ENCODE measurements around the gene EFCAB7.
"Not testable (repeated sequence)": the region's sequence is repeated elsewhere in the genome, so short reads cannot be mapped to it uniquely, and the experiment has no call there.

EFCAB7 gene

GRCh38 chr1:63574203-63574796 is 51.0 kb downstream of the EFCAB7 start:
- H3K4me1 ChIP-seq (ENCODE audit: control insufficient read depth, insufficient read depth, low read length, poor library complexity, severe bottlenecking); H3K9me3 ChIP-seq (ENCODE audit: control insufficient read depth, low read length); DNase-seq; H3K27me3 ChIP-seq (replicated peaks; ENCODE audit: control insufficient read depth, insufficient read depth, low read length, poor library complexity, severe bottlenecking); H3K36me3 ChIP-seq (ENCODE audit: control insufficient read depth, insufficient read depth, low read length); H3K4me3 ChIP-seq (ENCODE audit: insufficient read depth, low read depth, low read length, poor library complexity, severe bottlenecking); H3K27ac ChIP-seq (ENCODE audit: insufficient read depth, low read length, poor library complexity, severe bottlenecking): not testable (repeated sequence)

GRCh38 chr1:63575340-63575826 is 52.1 kb downstream of the EFCAB7 start:
- Histone ChIP-seq H3K9me3 (ENCODE audit: control insufficient read depth, low read length) (no peaks in the 10 kb centered on the region), H3K36me3 (ENCODE audit: control insufficient read depth, insufficient read depth, low read length) (no peaks in the 10 kb centered on the region), H3K4me3 (ENCODE audit: insufficient read depth, low read depth, low read length, poor library complexity, severe bottlenecking) (no peak overlapping the region), H3K27me3 (replicated peaks; ENCODE audit: control insufficient read depth, insufficient read depth, low read length, poor library complexity, severe bottlenecking) (no peaks in the 10 kb centered on the region), H3K4me1 (ENCODE audit: control insufficient read depth, insufficient read depth, low read length, poor library complexity, severe bottlenecking) (no peaks in the 10 kb centered on the region), H3K27ac (ENCODE audit: insufficient read depth, low read length, poor library complexity, severe bottlenecking) (no peak overlapping the region)
- no peak for DNase-seq

GRCh38 chr1:63586326-63586725 is 63.0 kb downstream of the EFCAB7 start:
- H3K36me3 ChIP-seq (ENCODE audit: control insufficient read depth, insufficient read depth, low read length); H3K9me3 ChIP-seq (ENCODE audit: control insufficient read depth, low read length); DNase-seq; H3K27me3 ChIP-seq (replicated peaks; ENCODE audit: control insufficient read depth, insufficient read depth, low read length, poor library complexity, severe bottlenecking); H3K27ac ChIP-seq (ENCODE audit: insufficient read depth, low read length, poor library complexity, severe bottlenecking); H3K4me1 ChIP-seq (ENCODE audit: control insufficient read depth, insufficient read depth, low read length, poor library complexity, severe bottlenecking); H3K4me3 ChIP-seq (ENCODE audit: insufficient read depth, low read depth, low read length, poor library complexity, severe bottlenecking): not testable (repeated sequence)

- Histone ChIP-seq H3K4me3 (ENCODE audit: insufficient read depth, low read depth, low read length, poor library complexity, severe bottlenecking) (no peak overlapping the region), H3K27me3 (replicated peaks; ENCODE audit: control insufficient read depth, insufficient read depth, low read length, poor library complexity, severe bottlenecking) (no peaks in the 10 kb centered on the region), H3K4me1 (ENCODE audit: control insufficient read depth, insufficient read depth, low read length, poor library complexity, severe bottlenecking) (no peaks in the 10 kb centered on the region), H3K36me3 (ENCODE audit: control insufficient read depth, insufficient read depth, low read length) (no peaks in the 10 kb centered on the region), H3K9me3 (ENCODE audit: control insufficient read depth, low read length) (no peaks in the 10 kb centered on the region), H3K27ac (ENCODE audit: insufficient read depth, low read length, poor library complexity, severe bottlenecking) (no peak overlapping the region)
- no peak for DNase-seq
These were observed 66.8 kb downstream of the EFCAB7 start for GRCh38 chr1:63590166-63590560.

- Histone ChIP-seq H3K4me3 (ENCODE audit: insufficient read depth, low read depth, low read length, poor library complexity, severe bottlenecking) (peak overlapping the region; percentile 97), H3K9me3 (ENCODE audit: control insufficient read depth, low read length) (no peaks in the 10 kb centered on the region), H3K36me3 (ENCODE audit: control insufficient read depth, insufficient read depth, low read length) (no peaks in the 10 kb centered on the region), H3K4me1 (ENCODE audit: control insufficient read depth, insufficient read depth, low read length, poor library complexity, severe bottlenecking) (no peaks in the 10 kb centered on the region), H3K27me3 (replicated peaks; ENCODE audit: control insufficient read depth, insufficient read depth, low read length, poor library complexity, severe bottlenecking) (no peaks in the 10 kb centered on the region), H3K27ac (ENCODE audit: insufficient read depth, low read length, poor library complexity, severe bottlenecking) (peak overlapping the region; percentile 87)
- no peak for DNase-seq
These were observed 69.4 kb downstream of the EFCAB7 start for GRCh38 chr1:63592536-63593302.

- DNase-seq, result peak; percentile 43 to 62 (median 59)
- Histone ChIP-seq H3K9me3 (ENCODE audit: control insufficient read depth, low read length) (no peaks in the 10 kb centered on the region), H3K36me3 (ENCODE audit: control insufficient read depth, insufficient read depth, low read length) (no peaks in the 10 kb centered on the region), H3K4me3 (ENCODE audit: insufficient read depth, low read depth, low read length, poor library complexity, severe bottlenecking) (peak within 1 kb of the TSS; percentile 97), H3K27ac (ENCODE audit: insufficient read depth, low read length, poor library complexity, severe bottlenecking) (peak within 1 kb of the TSS; percentile 87), H3K4me1 (ENCODE audit: control insufficient read depth, insufficient read depth, low read length, poor library complexity, severe bottlenecking) (no peaks in the 10 kb centered on the region), H3K27me3 (replicated peaks; ENCODE audit: control insufficient read depth, insufficient read depth, low read length, poor library complexity, severe bottlenecking) (no peaks in the 10 kb centered on the region)
These were observed 70.1 kb downstream of the EFCAB7 start, which contains the start of gene PGM1 for GRCh38 chr1:63593303-63593885. Gene PGM1 (plus strand): TSS chr1:63593411. CDS start chr1:63593489, 78 bp downstream.

- peak; percentile 53 to 71 (median 67) for DNase-seq
- H3K4me1 ChIP-seq (ENCODE audit: control insufficient read depth, insufficient read depth, low read length, poor library complexity, severe bottlenecking), result no peaks in the 10 kb centered on the region
These were observed 70.7 kb downstream of the EFCAB7 start for GRCh38 chr1:63593886-63594605.

GRCh38 chr1:63595435-63595834 is 72.1 kb downstream of the EFCAB7 start:
- no peak for DNase-seq
- no peak overlapping the region for H3K27ac ChIP-seq (ENCODE audit: insufficient read depth, low read length, poor library complexity, severe bottlenecking)
- H3K36me3 ChIP-seq (ENCODE audit: control insufficient read depth, insufficient read depth, low read length), result no peaks in the 10 kb centered on the region
- no peaks in the 10 kb centered on the region for H3K9me3 ChIP-seq (ENCODE audit: control insufficient read depth, low read length)
- H3K27me3 ChIP-seq (replicated peaks; ENCODE audit: control insufficient read depth, insufficient read depth, low read length, poor library complexity, severe bottlenecking), result no peaks in the 10 kb centered on the region
- no peak overlapping the region for H3K4me3 ChIP-seq (ENCODE audit: insufficient read depth, low read depth, low read length, poor library complexity, severe bottlenecking)
- no peaks in the 10 kb centered on the region for H3K4me1 ChIP-seq (ENCODE audit: control insufficient read depth, insufficient read depth, low read length, poor library complexity, severe bottlenecking)

More at GRCh38 chr1:63593886-63594605, 70.7 kb downstream of the EFCAB7 start:
- Histone ChIP-seq H3K27me3 (replicated peaks; ENCODE audit: control insufficient read depth, insufficient read depth, low read length, poor library complexity, severe bottlenecking) (no peaks in the 10 kb centered on the region), H3K36me3 (ENCODE audit: control insufficient read depth, insufficient read depth, low read length) (no peaks in the 10 kb centered on the region), H3K9me3 (ENCODE audit: control insufficient read depth, low read length) (no peaks in the 10 kb centered on the region), H3K4me3 (ENCODE audit: insufficient read depth, low read depth, low read length, poor library complexity, severe bottlenecking) (peak overlapping the region; percentile 97), H3K27ac (ENCODE audit: insufficient read depth, low read length, poor library complexity, severe bottlenecking) (peak overlapping the region; percentile 87)

GRCh38 chr1:63599799-63600198 is 76.5 kb downstream of the EFCAB7 start:
- no peaks in the 10 kb centered on the region for H3K27me3 ChIP-seq (replicated peaks; ENCODE audit: control insufficient read depth, insufficient read depth, low read length, poor library complexity, severe bottlenecking)
- no peak overlapping the region for H3K4me3 ChIP-seq (ENCODE audit: insufficient read depth, low read depth, low read length, poor library complexity, severe bottlenecking)
- no peaks in the 10 kb centered on the region for H3K4me1 ChIP-seq (ENCODE audit: control insufficient read depth, insufficient read depth, low read length, poor library complexity, severe bottlenecking)
- H3K36me3 ChIP-seq (ENCODE audit: control insufficient read depth, insufficient read depth, low read length), result no peaks in the 10 kb centered on the region
- no peaks in the 10 kb centered on the region for H3K9me3 ChIP-seq (ENCODE audit: control insufficient read depth, low read length)
- no peak overlapping the region for H3K27ac ChIP-seq (ENCODE audit: insufficient read depth, low read length, poor library complexity, severe bottlenecking)
- no peak for DNase-seq

All from effector memory CD4-positive, alpha-beta T cell (primary cell).